GOT3 (cell line): ENCODE data around the gene PCDHGA8.
"Not testable (repeated sequence)": the region's sequence is repeated elsewhere in the genome, so short reads cannot be mapped to it uniquely, and the experiment has no call there.

Experiments
- DNase-seq: peaks from one replicate; lab custom pipeline; 2025; ENCODE audit warnings: mixed read lengths; lab: John Stamatoyannopoulos, UW

PCDHGA8 gene

DNA sequence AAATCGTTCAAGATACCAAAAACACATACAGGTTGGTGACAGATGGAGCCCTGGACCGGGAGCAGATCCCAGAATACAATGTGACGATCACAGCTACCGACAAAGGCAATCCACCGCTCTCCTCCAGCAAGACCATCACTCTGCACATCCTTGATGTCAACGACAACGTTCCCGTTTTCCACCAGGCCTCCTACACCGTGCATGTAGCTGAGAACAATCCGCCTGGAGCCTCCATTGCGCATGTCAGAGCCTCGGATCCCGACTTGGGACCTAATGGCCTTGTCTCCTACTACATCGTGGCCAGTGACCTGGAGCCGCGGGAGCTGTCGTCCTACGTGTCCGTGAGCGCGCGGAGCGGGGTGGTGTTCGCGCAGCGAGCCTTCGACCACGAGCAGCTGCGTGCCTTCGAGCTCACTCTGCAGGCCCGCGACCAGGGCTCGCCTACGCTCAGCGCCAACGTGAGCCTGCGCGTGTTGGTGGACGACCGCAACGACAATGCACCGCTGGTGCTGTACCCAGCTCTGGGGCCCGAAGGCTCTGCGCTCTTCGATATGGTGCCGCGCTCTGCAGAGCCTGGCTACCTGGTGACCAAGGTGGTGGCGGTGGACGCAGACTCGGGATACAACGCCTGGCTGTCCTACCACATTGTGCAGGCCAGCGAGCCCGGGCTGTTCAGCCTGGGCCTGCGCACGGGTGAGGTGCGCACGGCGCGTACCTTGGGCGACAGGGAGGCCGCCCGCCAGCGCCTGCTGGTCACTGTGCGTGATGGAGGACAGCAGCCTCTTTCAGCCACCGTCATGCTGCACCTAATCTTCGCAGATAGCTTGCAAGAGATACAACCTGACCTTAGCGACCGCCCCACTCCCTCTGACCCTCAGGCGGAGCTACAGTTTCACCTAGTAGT lies 20.6 kb upstream of the PCDHGA8 start:
- no peak for DNase-seq

DNA sequence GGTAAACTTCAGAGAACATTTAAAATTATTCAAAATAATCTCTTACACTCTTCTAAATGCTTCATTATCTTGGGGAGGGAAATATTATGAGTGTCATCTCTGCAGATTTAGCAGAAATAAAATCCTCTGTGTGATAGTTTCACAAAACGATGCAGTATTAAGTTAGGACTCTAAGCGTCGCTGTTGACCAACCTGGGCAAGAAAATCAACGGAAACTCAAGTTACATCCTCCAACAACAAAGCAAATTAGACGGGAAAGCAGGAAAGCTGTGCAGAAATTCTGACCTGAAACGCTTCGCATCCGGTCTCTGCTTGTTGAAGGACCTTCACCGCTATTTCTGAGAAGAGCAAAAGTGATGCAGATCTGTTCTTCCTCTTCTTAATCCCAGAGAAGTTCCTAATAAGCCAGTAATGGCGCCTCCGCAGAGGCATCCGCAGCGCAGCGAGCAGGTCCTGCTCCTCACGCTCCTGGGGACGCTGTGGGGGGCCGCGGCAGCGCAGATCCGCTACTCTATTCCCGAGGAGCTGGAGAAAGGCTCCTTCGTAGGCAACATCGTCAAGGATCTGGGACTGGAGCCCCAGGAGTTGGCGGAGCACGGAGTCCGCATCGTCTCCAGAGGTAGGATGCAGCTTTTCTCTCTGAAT lies 18.6 kb upstream of the PCDHGA8 start, which contains the start of gene PCDHGA6:
Gene PCDHGA6, plus strand, starts transcription at position 219 of the 645 bp plus-strand sequence. Its CDS starts 193 bp downstream, at position 412.
- no peak for DNase-seq

DNA sequence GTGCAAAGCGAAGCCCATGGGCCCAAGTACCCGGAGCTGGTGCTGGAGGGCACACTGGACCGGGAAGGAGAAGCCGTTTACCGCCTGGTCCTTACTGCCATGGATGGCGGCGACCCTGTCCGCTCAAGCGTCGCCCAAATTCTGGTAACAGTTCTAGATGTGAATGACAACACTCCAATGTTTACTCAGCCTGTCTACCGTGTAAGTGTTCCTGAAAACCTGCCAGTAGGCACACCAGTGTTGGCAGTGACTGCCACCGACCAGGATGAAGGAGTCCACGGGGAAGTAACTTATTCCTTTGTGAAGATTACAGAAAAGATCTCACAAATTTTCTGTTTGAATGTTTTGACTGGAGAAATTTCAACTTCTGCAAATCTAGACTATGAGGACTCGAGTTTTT lies 17.8 kb upstream of the PCDHGA8 start:
- no peak for DNase-seq

DNA sequence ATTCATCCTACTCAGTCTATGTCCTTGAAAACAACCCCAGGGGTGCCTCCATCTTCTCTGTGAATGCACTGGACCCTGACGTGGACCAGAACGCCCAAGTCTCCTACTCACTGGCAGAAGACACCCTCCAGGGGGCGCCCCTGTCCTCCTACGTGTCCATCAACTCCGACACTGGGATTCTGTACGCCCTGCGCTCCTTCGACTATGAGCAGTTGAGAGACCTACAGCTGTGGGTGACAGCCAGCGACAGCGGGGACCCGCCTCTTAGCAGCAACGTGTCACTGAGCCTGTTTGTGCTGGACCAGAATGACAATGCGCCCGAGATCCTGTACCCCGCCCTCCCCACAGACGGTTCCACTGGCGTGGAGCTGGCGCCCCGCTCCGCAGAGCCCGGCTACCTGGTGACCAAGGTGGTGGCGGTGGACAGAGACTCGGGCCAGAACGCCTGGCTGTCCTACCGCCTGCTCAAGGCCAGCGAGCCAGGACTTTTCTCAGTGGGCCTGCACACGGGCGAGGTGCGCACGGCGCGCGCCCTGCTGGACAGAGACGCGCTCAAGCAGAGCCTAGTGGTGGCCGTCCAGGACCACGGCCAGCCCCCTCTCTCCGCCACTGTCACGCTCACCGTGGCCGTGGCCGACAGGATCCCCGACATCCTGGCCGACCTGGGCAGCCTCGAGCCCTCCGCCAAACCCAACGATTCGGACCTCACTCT lies 16.8 kb upstream of the PCDHGA8 start:
- DNase-seq = not testable (repeated sequence)

DNA sequence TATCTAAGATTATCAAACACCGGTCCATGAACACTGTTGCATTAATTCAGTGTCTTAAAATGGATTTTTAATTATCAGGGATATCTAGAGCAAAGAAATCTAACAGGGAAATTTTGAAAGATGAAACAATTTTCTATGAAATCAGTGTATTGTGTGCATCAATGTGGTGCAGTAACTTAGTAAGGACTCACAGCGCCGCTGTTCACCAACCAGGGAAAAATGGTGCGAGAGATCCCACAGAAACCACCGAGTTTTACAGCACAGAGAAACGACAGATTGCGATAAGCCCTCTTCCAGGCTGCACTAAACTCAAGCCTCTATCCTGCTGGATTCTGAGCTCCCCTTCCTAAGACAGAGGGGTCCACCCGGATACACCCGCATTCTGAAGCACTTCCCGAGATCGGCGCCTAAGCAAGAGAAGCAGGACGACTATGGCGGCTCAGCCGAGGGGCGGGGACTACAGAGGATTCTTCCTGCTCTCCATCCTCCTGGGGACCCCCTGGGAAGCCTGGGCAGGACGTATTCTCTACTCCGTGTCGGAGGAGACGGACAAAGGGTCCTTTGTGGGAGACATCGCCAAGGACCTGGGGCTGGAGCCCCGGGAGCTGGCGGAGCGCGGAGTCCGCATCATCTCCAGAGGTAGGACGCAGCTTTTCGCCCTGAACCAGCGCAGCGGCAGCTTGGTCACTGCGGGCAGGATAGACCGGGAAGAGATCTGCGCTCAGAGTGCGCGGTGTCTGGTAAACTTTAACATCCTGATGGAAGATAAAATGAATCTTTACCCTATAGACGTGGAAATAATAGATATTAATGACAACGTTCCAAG lies 9.8 kb upstream of the PCDHGA8 start, which contains the start of gene PCDHGA7:
Gene PCDHGA7, plus strand, starts transcription at position 274 of the 826 bp plus-strand sequence. Its CDS starts 158 bp downstream, at position 432.
- DNase-seq = no peak

DNA sequence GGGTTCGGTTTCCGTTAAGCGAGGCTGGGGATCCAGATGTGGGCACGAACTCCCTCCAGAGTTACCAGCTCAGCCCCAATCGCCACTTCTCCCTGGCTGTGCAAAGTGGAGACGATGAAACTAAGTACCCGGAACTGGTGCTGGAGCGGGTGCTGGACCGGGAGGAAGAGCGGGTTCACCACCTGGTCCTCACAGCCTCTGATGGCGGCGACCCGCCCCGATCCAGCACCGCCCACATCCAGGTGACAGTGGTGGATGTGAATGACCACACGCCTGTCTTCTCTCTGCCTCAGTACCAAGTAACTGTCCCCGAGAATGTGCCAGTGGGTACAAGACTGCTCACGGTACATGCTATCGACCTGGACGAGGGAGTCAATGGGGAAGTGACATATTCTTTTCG lies 9.1 kb upstream of the PCDHGA8 start:
- DNase-seq = no peak

DNA sequence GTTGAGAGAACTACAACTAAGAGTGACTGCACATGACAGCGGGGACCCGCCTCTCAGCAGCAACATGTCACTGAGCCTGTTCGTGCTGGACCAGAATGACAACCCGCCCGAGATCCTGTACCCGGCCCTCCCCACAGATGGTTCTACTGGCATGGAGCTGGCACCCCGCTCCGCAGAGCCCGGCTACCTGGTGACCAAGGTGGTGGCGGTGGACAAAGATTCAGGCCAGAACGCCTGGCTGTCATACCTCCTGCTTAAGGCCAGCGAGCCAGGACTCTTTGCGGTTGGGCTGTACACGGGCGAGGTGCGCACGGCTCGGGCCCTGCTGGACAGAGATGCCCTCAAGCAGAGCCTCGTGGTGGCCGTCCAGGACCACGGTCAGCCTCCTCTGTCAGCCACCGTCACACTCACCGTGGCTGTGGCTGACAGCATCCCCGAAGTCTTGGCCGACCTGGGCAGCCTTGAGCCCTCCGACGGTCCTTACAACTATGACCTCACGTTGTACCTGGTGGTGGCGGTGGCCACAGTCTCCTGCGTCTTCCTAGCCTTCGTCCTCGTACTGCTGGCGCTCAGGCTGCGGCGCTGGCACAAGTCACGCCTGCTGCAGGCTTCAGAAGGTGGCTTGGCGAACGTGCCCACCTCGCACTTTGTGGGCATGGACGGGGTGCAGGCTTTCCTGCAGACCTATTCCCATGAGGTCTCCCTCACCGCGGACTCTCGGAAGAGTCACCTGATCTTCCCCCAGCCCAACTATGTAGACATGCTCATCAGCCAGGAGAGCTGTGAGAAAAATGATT lies 7.8 kb upstream of the PCDHGA8 start:
- no peak for DNase-seq

DNA sequence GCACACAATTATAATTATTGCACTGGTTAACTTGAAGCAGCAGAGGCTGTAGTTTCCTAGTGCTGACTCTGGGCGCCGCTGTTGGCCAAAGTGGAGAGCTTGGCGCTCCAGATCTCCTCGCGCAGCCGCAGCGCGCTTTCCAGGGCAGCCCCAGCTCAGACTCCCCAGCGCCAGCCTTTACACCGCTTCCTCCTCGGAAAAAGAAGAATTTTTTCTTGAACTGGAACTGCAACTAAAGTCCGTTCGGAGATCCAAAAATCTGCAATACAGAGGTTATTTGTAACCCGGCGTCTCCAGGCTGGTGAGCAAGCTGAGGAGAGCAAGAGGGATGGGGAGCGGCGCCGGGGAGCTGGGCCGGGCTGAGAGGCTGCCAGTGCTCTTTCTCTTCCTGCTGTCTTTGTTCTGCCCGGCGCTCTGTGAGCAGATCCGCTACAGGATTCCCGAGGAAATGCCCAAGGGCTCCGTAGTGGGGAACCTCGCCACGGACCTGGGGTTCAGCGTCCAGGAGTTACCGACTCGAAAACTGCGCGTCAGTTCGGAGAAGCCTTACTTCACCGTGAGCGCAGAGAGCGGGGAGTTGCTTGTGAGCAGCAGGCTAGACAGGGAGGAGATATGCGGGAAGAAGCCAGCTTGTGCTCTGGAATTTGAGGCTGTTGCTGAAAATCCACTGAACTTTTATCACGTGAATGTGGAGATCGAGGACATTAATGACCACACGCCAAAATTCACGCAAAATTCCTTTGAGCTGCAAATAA lies 4.7 kb upstream of the PCDHGA8 start, which contains the start of gene PCDHGB4:
Gene PCDHGB4, plus strand, starts transcription at position 142 of the 755 bp plus-strand sequence. Its CDS starts 187 bp downstream, at position 329.
- DNase-seq = not testable (repeated sequence)

DNA sequence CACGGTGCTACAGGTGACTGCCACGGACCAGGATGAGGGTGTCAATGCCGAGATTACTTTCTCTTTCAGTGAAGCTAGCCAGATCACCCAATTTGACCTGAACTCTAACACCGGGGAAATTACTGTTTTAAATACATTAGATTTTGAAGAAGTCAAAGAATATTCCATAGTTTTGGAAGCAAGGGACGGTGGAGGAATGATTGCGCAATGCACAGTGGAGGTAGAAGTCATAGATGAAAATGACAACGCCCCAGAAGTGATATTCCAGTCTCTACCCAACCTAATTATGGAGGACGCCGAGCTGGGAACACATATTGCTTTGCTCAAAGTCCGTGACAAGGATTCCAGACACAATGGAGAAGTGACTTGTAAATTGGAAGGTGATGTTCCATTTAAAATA lies 3.8 kb upstream of the PCDHGA8 start:
- no peak for DNase-seq

DNA sequence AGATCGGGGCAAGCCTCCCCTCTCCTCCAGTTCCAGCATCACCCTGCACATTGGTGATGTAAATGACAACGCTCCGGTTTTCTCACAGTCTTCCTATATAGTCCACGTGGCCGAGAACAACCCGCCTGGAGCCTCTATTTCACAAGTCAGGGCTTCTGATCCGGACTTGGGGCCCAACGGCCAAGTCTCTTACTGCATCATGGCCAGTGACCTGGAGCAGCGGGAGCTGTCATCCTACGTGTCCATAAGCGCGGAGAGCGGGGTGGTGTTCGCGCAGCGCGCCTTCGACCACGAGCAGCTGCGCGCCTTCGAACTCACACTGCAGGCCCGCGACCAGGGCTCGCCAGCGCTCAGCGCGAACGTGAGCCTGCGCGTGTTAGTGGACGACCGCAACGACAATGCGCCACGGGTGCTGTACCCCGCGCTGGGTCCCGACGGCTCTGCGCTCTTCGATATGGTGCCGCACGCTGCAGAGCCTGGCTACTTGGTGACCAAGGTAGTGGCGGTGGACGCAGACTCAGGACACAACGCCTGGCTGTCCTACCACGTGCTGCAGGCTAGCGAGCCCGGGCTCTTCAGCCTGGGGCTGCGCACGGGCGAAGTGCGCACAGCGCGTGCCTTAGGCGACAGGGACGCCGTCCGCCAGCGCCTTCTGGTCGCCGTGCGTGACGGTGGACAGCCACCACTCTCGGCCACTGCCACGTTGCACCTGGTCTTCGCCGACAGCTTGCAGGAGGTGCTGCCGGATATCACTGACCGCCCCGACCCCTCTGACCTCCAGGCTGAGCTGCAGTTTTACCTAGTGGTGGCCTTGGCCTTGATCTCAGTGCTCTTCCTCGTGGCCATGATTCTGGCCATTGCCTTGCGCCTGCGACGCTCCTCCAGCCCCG lies 3.0 kb upstream of the PCDHGA8 start:
- no peak for DNase-seq

DNA sequence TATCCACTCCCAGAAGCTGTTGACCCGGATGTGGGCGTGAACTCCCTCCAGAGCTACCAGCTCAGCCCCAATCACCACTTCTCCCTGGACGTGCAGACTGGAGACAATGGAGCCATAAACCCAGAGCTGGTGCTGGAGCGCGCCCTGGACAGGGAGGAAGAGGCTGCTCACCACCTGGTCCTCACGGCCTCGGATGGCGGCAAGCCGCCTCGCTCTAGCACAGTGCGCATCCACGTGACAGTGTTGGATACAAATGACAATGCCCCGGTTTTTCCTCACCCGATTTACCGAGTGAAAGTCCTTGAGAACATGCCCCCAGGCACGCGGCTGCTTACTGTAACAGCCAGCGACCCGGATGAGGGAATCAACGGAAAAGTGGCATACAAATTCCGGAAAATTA lies 834 bp downstream of the PCDHGA8 start:
- no peak for DNase-seq

DNA sequence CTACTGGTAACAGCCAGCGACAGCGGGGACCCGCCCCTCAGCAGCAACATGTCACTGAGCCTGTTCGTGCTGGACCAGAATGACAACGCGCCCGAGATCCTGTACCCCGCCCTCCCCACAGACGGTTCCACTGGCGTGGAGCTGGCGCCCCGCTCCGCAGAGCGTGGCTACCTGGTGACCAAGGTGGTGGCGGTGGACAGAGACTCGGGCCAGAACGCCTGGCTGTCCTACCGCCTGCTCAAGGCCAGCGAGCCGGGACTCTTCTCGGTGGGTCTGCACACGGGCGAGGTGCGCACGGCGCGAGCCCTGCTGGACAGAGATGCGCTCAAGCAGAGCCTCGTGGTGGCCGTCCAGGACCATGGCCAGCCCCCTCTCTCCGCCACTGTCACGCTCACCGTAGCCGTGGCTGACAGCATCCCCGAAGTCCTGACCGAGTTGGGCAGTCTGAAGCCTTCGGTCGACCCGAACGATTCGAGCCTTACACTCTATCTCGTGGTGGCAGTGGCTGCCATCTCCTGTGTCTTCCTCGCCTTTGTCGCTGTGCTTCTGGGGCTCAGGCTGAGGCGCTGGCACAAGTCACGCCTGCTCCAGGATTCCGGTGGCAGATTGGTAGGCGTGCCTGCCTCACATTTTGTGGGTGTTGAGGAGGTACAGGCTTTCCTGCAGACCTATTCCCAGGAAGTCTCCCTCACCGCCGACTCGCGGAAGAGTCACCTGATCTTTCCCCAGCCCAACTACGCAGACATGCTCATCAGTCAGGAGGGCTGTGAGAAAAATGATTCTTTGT lies 2.2 kb downstream of the PCDHGA8 start:
- not testable (repeated sequence) for DNase-seq

DNA sequence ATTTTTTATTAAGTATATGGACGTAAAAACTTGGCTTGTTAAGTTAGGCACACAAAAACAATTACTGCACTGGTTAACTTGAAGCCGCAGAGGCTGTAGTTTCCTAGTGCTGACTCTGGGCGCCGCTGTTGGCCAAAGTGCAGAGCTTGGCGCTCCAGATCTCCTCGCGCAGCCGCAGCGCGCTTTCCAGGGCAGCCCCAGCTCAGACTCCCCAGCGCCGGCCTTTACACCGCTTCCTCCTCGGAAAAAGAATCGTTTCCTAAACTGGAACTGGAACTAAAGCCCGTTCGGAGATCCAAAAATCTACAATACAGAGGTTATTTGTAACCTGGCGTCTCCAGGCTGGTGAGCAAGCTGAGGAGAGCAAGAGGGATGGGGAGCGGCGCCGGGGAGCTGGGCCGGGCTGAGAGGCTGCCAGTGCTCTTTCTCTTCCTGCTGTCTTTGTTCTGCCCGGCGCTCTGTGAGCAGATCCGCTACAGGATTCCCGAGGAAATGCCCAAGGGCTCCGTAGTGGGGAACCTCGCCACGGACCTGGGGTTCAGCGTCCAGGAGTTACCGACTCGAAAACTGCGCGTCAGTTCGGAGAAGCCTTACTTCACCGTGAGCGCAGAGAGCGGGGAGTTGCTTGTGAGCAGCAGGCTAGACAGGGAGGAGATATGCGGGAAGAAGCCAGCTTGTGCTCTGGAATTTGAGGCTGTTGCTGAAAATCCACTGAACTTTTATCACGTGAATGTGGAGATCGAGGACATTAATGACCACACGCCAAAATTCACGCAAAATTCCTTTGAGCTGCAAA lies 5.5 kb downstream of the PCDHGA8 start, which contains the start of gene PCDHGB5:
Gene PCDHGB5, plus strand, starts transcription at position 192 of the 796 bp plus-strand sequence. Its CDS starts 181 bp downstream, at position 373.
- DNase-seq = not testable (repeated sequence)

DNA sequence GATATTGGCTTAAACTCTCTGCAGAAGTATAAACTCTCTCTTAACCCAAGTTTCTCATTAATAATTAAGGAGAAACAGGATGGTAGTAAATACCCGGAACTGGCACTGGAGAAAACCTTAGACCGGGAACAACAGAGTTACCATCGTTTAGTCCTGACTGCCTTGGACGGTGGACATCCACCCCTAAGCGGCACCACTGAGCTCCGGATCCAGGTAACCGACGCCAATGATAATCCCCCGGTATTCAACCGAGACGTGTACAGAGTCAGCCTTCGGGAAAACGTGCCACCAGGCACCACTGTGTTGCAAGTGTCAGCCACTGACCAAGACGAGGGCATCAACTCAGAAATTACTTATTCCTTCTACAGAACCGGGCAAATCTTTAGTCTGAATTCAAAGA lies 6.2 kb downstream of the PCDHGA8 start:
- DNase-seq = no peak

DNA sequence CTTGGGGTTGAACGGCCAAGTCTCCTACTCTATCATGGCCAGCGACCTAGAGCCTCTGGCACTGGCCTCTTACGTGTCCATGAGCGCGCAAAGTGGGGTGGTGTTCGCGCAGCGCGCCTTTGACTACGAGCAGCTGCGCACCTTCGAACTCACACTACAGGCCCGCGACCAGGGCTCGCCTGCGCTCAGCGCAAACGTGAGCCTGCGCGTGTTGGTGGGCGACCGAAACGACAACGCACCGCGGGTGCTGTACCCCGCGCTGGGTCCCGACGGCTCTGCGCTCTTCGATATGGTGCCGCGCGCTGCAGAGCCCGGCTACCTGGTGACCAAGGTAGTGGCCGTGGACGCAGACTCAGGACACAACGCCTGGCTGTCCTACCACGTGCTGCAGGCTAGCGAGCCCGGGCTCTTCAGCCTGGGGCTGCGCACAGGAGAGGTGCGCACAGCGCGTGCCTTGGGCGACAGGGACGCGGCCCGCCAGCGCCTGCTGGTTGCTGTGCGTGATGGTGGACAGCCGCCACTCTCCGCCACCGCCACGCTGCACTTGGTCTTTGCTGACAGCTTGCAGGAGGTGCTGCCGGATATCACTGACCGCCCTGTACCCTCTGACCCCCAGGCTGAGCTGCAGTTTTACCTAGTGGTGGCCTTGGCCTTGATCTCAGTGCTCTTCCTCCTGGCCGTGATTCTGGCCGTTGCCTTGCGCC lies 7.3 kb downstream of the PCDHGA8 start:
- no peak for DNase-seq

DNA sequence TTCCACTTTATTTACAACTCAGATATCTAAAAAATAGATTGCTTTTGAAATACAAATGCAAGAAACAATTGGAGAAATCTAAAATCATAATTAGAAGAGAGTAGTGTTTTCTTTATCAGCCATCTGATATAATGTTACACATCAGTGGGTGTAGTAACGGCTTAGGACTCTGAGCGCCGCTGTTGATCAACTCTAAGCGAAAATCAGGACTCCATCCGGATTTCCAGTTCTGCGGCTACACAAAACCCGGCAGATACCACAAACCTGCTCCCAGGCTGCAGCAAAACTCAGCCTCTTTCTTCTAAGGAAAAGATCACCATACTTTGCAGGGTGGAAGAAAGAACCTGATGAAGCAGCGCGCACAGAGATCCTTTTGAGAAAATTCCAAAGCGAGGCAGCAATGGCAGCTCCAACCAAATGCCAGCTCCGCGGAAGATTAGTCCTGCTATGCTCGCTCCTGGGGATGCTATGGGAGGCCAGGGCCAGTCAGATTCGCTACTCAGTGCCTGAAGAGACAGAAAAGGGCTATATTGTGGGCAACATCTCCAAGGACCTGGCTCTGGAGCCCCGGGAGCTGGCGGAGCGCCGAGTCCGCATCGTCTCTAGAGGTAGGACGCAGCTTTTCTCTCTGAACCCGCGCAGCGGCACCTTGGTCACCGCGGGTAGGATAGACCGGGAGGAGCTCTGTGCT lies 10.3 kb downstream of the PCDHGA8 start, which contains the start of gene PCDHGA9:
Gene PCDHGA9, plus strand, starts transcription at position 226 of the 691 bp plus-strand sequence. Its CDS starts 175 bp downstream, at position 401.
- no peak for DNase-seq
